ENCODE results near the gene MEOX1.

DNA sequence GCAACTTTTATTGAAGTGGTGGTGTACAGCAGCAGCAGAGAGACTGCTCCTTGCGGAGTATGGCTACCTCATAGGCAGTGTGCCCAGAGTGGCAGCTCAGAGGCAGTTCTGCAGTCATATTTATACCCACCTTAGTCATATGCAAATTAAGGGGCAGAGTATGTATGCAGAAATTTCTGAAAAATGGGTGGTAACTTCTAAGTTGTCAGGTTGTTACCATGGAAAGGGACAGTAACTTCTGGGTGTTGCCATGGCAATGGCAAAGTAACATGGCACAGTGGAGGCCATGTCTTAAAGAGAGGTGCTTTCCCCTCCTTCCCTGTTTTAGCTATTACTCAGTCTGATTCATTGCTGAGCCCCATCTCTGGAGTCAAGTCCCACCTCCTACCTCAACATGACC lies 53.4 kb downstream of the MEOX1 start:
- no peak for TF ChIP-seq EZH2 (IDR thresholded peaks at IDR 0.05; ENCODE audit: low read length, unreplicated experiment)
- TF ChIP-seq, protein P1, sequence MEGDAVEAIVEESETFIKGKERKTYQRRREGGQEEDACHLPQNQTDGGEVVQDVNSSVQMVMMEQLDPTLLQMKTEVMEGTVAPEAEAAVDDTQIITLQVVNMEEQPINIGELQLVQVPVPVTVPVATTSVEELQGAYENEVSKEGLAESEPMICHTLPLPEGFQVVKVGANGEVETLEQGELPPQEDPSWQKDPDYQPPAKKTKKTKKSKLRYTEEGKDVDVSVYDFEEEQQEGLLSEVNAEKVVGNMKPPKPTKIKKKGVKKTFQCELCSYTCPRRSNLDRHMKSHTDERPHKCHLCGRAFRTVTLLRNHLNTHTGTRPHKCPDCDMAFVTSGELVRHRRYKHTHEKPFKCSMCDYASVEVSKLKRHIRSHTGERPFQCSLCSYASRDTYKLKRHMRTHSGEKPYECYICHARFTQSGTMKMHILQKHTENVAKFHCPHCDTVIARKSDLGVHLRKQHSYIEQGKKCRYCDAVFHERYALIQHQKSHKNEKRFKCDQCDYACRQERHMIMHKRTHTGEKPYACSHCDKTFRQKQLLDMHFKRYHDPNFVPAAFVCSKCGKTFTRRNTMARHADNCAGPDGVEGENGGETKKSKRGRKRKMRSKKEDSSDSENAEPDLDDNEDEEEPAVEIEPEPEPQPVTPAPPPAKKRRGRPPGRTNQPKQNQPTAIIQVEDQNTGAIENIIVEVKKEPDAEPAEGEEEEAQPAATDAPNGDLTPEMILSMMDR (conservative IDR thresholded peaks at IDR 0.05; ENCODE audit: low read depth, low read length), result no peak
- TF ChIP-seq EZH2phosphoT487 (IDR thresholded peaks at IDR 0.05; ENCODE audit: borderline replicate concordance, low read length), result no peak

Measured in PC-3 (cell line).